Karpas-422 (cell line): ENCODE measurements around the gene DMD. TPM values are rescaled to one million over a fixed set of nuclear protein-coding genes. Genes with fewer than 3 reads are reported as not detected.

ENCODE experiments used
- DNase-seq: peaks from one replicate; pipeline ENCODE4 v3.0.0-alpha.2; 2015
- H2AFZ ChIP-seq: fragments of 200-600 bp; sonication (generic); 2 replicates; pipeline ENCODE4 v1.6.1; 2014; ENCODE audit warnings: antibody characterized with exemption, low read length, mixed read lengths
- H3K27ac ChIP-seq: fragments of 200-600 bp; sonication (generic); 2 replicates; pipeline ENCODE4 v1.5.1; 2014; ENCODE audit warnings: mild to moderate bottlenecking, low read length, moderate library complexity
- H3K27me3 ChIP-seq: fragments of 200-600 bp; sonication (generic); 2 replicates; pipeline ENCODE4 v1.6.1; 2014; ENCODE audit warnings: low read length, mixed read lengths
- H3K36me3 ChIP-seq: fragments of 200-600 bp; sonication (generic); 2 replicates; pipeline ENCODE4 v1.6.1; 2014; ENCODE audit warnings: low read length, mixed read lengths; ENCODE audit not compliant: insufficient read depth
- H3K4me1 ChIP-seq: fragments of 200-600 bp; sonication (generic); 2 replicates; pipeline ENCODE4 v1.6.1; 2014; ENCODE audit warnings: mild to moderate bottlenecking, low read length, mixed read lengths
- H3K4me2 ChIP-seq: fragments of 200-600 bp; sonication (generic); 2 replicates; pipeline ENCODE4 v1.6.1; 2014; ENCODE audit warnings: low read length, low read depth, mild to moderate bottlenecking; ENCODE audit not compliant: poor library complexity, severe bottlenecking
- H3K4me3 ChIP-seq: fragments of 200-600 bp; sonication (generic); 2 replicates; pipeline ENCODE4 v1.5.1; 2014; ENCODE audit warnings: mild to moderate bottlenecking, antibody characterized with exemption, low read length, mixed read lengths
- H3K79me2 ChIP-seq: fragments of 200-600 bp; sonication (generic); 2 replicates; pipeline ENCODE4 v1.6.1; 2014; ENCODE audit warnings: mild to moderate bottlenecking, low read length, mixed read lengths
- H3K9ac ChIP-seq: fragments of 200-600 bp; sonication (generic); 2 replicates; pipeline ENCODE4 v1.6.0; 2014; ENCODE audit warnings: low read length
- H3K9me2 ChIP-seq: fragments of 200-600 bp; sonication (generic), shearing (Covaris generic); replicated peaks from 2 replicates; pipeline ENCODE4 v1.6.0; 2014; ENCODE audit warnings: mild to moderate bottlenecking, low read length, moderate library complexity; ENCODE audit not compliant: insufficient read depth
- H3K9me3 ChIP-seq: fragments of 300-700, 200-600 bp; sonication (generic); 2 replicates; pipeline ENCODE4 v1.6.1; 2014; ENCODE audit warnings: low read length, mixed read lengths
- H4K20me1 ChIP-seq: fragments of 200-600 bp; sonication (generic); 2 replicates; pipeline ENCODE4 v1.6.1; 2014; ENCODE audit warnings: mild to moderate bottlenecking, antibody characterized with exemption, low read length, low read depth; ENCODE audit not compliant: insufficient read depth
- total RNA-seq: library from RNA; depleted of rRNA; stranded (reverse); fragments of >200 nt; shearing (Covaris generic); gene quantifications from 2 replicates; pipeline ENCODE4 v1.2.3, GENCODE V29; 2014; ENCODE audit warnings: low replicate concordance

Gene DMD
- total RNA-seq, 1 experiment from 2014 or later: not detected

DNA sequence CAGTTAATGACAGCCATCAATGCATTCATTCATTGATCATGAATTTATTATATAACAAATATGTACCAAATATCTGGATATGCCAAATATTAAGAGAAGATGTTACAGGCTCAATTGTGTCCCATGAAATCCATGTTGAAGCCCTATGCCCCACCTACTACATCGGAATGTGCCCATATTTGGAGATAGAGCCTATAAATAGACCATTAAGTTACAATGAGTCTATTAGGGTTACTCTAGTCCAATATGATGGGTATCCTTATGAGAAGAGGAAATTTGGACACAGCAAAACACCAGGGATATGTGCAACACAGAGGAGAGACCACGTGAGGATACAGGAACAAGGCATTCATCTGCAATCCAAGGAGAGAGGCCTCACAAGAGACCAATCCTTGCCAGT lies 634.5 kb downstream of the DMD start:
- no peak overlapping the region for H2AFZ ChIP-seq
- no peak for DNase-seq
- H3K9me2 ChIP-seq: no peaks in the 10 kb centered on the region
- no peaks in the 10 kb centered on the region for H3K27me3 ChIP-seq
- H3K27ac ChIP-seq: no peak overlapping the region
- H3K4me1 ChIP-seq: no peaks in the 10 kb centered on the region
- peaks cover 7% of the 10 kb centered on the region; the same call in 1 of the 2 replicates for H3K9me3 ChIP-seq
- H3K9ac ChIP-seq: no peak overlapping the region
- no peaks in the 10 kb centered on the region for H3K36me3 ChIP-seq
- H3K4me3 ChIP-seq: no peak overlapping the region
- H4K20me1 ChIP-seq: no peaks in the 10 kb centered on the region
- H3K4me2 ChIP-seq: no peak overlapping the region
- H3K79me2 ChIP-seq: no peaks in the 10 kb centered on the region

GRCh38 chrX:32572644-32573043 lies 638.7 kb downstream of the DMD start:
- Histone ChIP-seq H3K27me3 (no peaks in the 10 kb centered on the region), H3K27ac (no peak overlapping the region), H3K9me2 (no peaks in the 10 kb centered on the region), H3K9ac (no peak overlapping the region), H3K9me3 (peaks cover 6% of the 10 kb centered on the region; the same call in 1 of the 2 replicates), H3K4me3 (no peak overlapping the region), H2AFZ (no peak overlapping the region), H3K4me2 (no peak overlapping the region), H3K4me1 (no peaks in the 10 kb centered on the region), H4K20me1 (no peaks in the 10 kb centered on the region), H3K36me3 (no peaks in the 10 kb centered on the region), H3K79me2 (no peaks in the 10 kb centered on the region)
- DNase-seq: no peak

- Histone ChIP-seq H3K27ac (no peak overlapping the region), H3K4me3 (no peak overlapping the region), H4K20me1 (no peaks in the 10 kb centered on the region), H3K9ac (no peak overlapping the region), H3K9me3 (peaks cover 4% of the 10 kb centered on the region; the same call in 1 of the 2 replicates), H3K27me3 (no peaks in the 10 kb centered on the region), H3K4me1 (no peaks in the 10 kb centered on the region), H2AFZ (no peak overlapping the region), H3K36me3 (no peaks in the 10 kb centered on the region), H3K79me2 (no peaks in the 10 kb centered on the region), H3K4me2 (no peak overlapping the region), H3K9me2 (no peaks in the 10 kb centered on the region)
- no peak for DNase-seq
Measured at GRCh38 chrX:32571579-32571978, 639.8 kb downstream of the DMD start.

DNA sequence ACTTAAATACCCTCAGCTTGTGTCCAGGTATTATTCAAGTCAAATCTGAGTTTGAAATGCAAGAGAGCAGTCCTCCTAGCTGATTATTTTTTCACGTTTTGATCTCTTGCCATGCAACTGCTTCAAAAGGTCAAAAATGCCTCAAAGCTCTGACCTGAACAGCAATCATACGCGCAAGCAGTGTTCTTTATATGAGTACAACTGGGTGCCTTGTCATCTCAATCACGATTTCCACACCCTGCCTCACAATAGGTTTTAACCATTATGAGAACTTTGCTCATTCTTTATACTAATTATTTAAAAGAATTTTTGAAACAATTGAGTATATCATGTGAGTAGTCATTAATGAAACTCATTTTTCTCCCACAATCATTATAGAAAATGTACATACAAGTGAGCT lies 649.1 kb downstream of the DMD start:
- Histone ChIP-seq H3K4me1 (no peaks in the 10 kb centered on the region), H3K4me2 (no peak overlapping the region), H3K27me3 (no peaks in the 10 kb centered on the region), H3K9ac (no peak overlapping the region), H2AFZ (no peak overlapping the region), H3K9me3 (no peaks in the 10 kb centered on the region), H3K27ac (no peak overlapping the region), H3K79me2 (no peaks in the 10 kb centered on the region), H3K36me3 (no peaks in the 10 kb centered on the region), H3K9me2 (no peaks in the 10 kb centered on the region), H4K20me1 (no peaks in the 10 kb centered on the region), H3K4me3 (no peak overlapping the region)
- no peak for DNase-seq

GRCh38 chrX:32545101-32545500 lies 666.2 kb downstream of the DMD start:
- Histone ChIP-seq H4K20me1 (no peaks in the 10 kb centered on the region), H3K9ac (no peak overlapping the region), H3K9me2 (no peaks in the 10 kb centered on the region), H3K9me3 (peaks cover 4% of the 10 kb centered on the region; the same call in 1 of the 2 replicates), H3K4me2 (no peak overlapping the region), H3K36me3 (no peaks in the 10 kb centered on the region), H2AFZ (no peak overlapping the region), H3K4me1 (no peaks in the 10 kb centered on the region), H3K79me2 (no peaks in the 10 kb centered on the region), H3K27me3 (no peaks in the 10 kb centered on the region), H3K27ac (no peak overlapping the region), H3K4me3 (no peak overlapping the region)
- DNase-seq: no peak

DNA sequence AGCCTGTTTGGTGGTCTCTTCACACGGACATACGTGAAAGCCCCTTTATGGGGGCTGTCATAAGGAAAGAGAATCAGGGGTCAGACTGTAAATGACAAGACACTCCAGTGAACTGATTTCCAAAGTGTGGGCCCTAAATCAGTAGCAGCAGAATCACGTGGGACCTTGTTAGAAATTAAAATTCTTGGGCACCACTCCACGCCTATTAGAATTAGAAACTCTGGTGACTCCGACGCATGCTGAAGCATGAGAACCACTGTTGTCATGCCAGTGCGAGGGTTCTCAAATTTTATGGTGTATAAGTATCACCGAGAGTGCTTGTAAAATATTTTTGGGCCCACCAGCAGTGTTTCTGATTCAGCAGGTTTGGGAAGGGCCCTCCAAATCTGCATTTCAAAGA lies 672.8 kb downstream of the DMD start:
- no peaks in the 10 kb centered on the region for H3K4me1 ChIP-seq

DNA sequence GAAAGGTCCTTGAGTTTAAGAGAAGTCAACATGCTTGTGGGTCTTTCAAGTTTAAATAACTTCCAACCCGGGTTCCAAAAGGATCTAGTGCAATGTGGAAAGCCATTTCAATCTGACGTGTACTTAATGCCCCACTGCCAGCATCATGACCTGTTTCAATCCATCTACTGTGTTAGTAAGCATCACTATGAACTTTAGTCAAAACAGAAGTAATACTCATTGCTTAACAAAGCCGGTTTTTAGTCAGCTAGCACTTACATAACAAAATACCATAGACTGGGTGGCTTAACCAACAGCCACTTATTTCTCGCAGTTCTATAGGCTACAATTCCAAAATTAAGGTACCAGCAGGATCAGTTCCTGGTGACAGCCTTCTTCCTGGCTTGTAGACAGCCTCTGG lies 677.5 kb downstream of the DMD start:
- Histone ChIP-seq H3K9me2 (no peaks in the 10 kb centered on the region), H3K4me2 (no peak overlapping the region), H3K27me3 (no peaks in the 10 kb centered on the region), H3K9ac (no peak overlapping the region), H4K20me1 (no peaks in the 10 kb centered on the region), H3K9me3 (no peaks in the 10 kb centered on the region), H3K4me1 (no peaks in the 10 kb centered on the region), H3K4me3 (no peak overlapping the region), H3K79me2 (no peaks in the 10 kb centered on the region), H2AFZ (no peak overlapping the region), H3K27ac (no peak overlapping the region), H3K36me3 (no peaks in the 10 kb centered on the region)
- DNase-seq: no peak

More for the DNA sequence above, 672.8 kb downstream of the DMD start:
- no peaks in the 10 kb centered on the region for H3K27me3 ChIP-seq
- H3K9ac ChIP-seq: no peak overlapping the region
- no peaks in the 10 kb centered on the region for H4K20me1 ChIP-seq
- H3K9me3 ChIP-seq: no peaks in the 10 kb centered on the region
- no peak overlapping the region for H3K4me3 ChIP-seq
- H3K36me3 ChIP-seq: no peaks in the 10 kb centered on the region
- H3K4me2 ChIP-seq: no peak overlapping the region
- DNase-seq: no peak
- H3K79me2 ChIP-seq: no peaks in the 10 kb centered on the region
- H3K27ac ChIP-seq: no peak overlapping the region
- H3K9me2 ChIP-seq: no peaks in the 10 kb centered on the region
- no peak overlapping the region for H2AFZ ChIP-seq

- no peaks in the 10 kb centered on the region for H3K9me2 ChIP-seq
- no peak overlapping the region for H3K4me3 ChIP-seq
- H3K9me3 ChIP-seq: no peaks in the 10 kb centered on the region
- no peak overlapping the region for H3K4me2 ChIP-seq
- DNase-seq: no peak
- no peaks in the 10 kb centered on the region for H3K36me3 ChIP-seq
- no peaks in the 10 kb centered on the region for H4K20me1 ChIP-seq
- no peaks in the 10 kb centered on the region for H3K79me2 ChIP-seq
- no peaks in the 10 kb centered on the region for H3K4me1 ChIP-seq
- H3K9ac ChIP-seq: no peak overlapping the region
- no peak overlapping the region for H3K27ac ChIP-seq
- no peaks in the 10 kb centered on the region for H3K27me3 ChIP-seq
- no peak overlapping the region for H2AFZ ChIP-seq
Measured at GRCh38 chrX:32532262-32532661, 679.1 kb downstream of the DMD start.
